Mesendoderm (in vitro differentiated cells): Measurements from ENCODE around the gene SLC4A1.
A peak's percentile ranks its signal among the peaks of the same experiment; 100 is the strongest.

Source experiments
- DNase-seq: peaks from one replicate; pipeline ENCODE4 v3.0.0; 2013
- H2AK5ac ChIP-seq: 2 replicates; pipeline ENCODE4 v1.6.1; 2013; ENCODE audit warnings: low read length, inconsistent platforms
- H2BK120ac ChIP-seq: 2 replicates; pipeline ENCODE4 v1.6.1; 2013; ENCODE audit warnings: low read depth, mild to moderate bottlenecking, low read length, moderate library complexity, mixed read lengths
- H2BK15ac ChIP-seq: replicated peaks from 2 replicates; pipeline ENCODE4 v1.6.1; 2013; ENCODE audit warnings: low read depth, mild to moderate bottlenecking, moderate library complexity
- H2BK5ac ChIP-seq: 2 replicates; pipeline ENCODE4 v1.6.1; 2013; ENCODE audit warnings: low read length, inconsistent platforms
- H3K18ac ChIP-seq: 2 replicates; pipeline ENCODE4 v1.6.1; 2013; ENCODE audit warnings: mild to moderate bottlenecking, low read length, mixed read lengths
- H3K23ac ChIP-seq: one replicate; pipeline ENCODE4 v1.6.1; 2013; ENCODE audit warnings: low read length
- H3K27ac ChIP-seq: 2 replicates; pipeline ENCODE4 v1.5.1; 2013; ENCODE audit warnings: low read depth, mild to moderate bottlenecking, inconsistent platforms, low read length, moderate library complexity
- H3K27me3 ChIP-seq: 2 replicates; pipeline ENCODE4 v1.6.1; 2013; ENCODE audit warnings: low read length, control low read depth, mild to moderate bottlenecking, inconsistent platforms; ENCODE audit not compliant: insufficient read depth, poor library complexity
- H3K36me3 ChIP-seq: 2 replicates; pipeline ENCODE4 v1.6.1; 2013; ENCODE audit warnings: low read length, inconsistent platforms; ENCODE audit not compliant: control insufficient read depth, insufficient read depth
- H3K4ac ChIP-seq: one replicate; pipeline ENCODE4 v1.6.1; 2013; ENCODE audit warnings: low read depth, mild to moderate bottlenecking, low read length, moderate library complexity
- H3K4me1 ChIP-seq: 2 replicates; pipeline ENCODE4 v1.6.1; 2013; ENCODE audit warnings: low read depth, low read length, inconsistent platforms; ENCODE audit not compliant: control insufficient read depth
- H3K4me2 ChIP-seq: 2 replicates; pipeline ENCODE4 v1.6.1; 2013; ENCODE audit warnings: low read length
- H3K4me3 ChIP-seq: 2 replicates; pipeline ENCODE4 v1.5.1; 2013; ENCODE audit warnings: mild to moderate bottlenecking, low read length
- H3K56ac ChIP-seq: one replicate; pipeline ENCODE4 v1.6.1; 2013; ENCODE audit warnings: low read length
- H3K79me1 ChIP-seq: 2 replicates; pipeline ENCODE4 v1.6.1; 2013; ENCODE audit warnings: low read length, inconsistent platforms
- H3K79me2 ChIP-seq: 2 replicates; pipeline ENCODE4 v1.6.1; 2013; ENCODE audit warnings: mild to moderate bottlenecking, low read length; ENCODE audit not compliant: control insufficient read depth, insufficient read depth
- H3K9ac ChIP-seq: 2 replicates; pipeline ENCODE4 v1.6.1; 2013; ENCODE audit warnings: low read length, inconsistent platforms
- H4K5ac ChIP-seq: one replicate; pipeline ENCODE4 v1.6.1; 2013; ENCODE audit warnings: low read length
- H4K8ac ChIP-seq: one replicate; pipeline ENCODE4 v1.6.1; 2013; ENCODE audit warnings: low read depth, mild to moderate bottlenecking, control low read depth, low read length, moderate library complexity
- WGBS: extraction: QIAGEN DNeasy Blood & Tissue Kit; methylation state at CpG from one replicate; pipeline ENCODE4 v1.1.7; 2013; ENCODE audit warnings: low lambda C conversion rate, missing lambda C conversion rate; ENCODE audit not compliant: insufficient coverage; ENCODE audit errors: extremely low coverage; 5-methylcytosine and 5-hydroxymethylcytosine counted together

SLC4A1 gene

GRCh38 chr17:44217738-44218343 is 50.1 kb downstream of the SLC4A1 start:
- Histone ChIP-seq H2BK5ac (no peak overlapping the region), H3K56ac (peak overlapping the region; percentile 88), H4K5ac (no peak overlapping the region), H2BK15ac (no peak overlapping the region), H3K4me3 (peak overlapping the region; percentile 50), H3K27ac (peak overlapping the region; percentile 43), H3K4ac (no peak overlapping the region), H2BK120ac (no peak overlapping the region), H3K9ac (peak overlapping the region; percentile 75), H4K8ac (no peak overlapping the region), H3K79me2 (peaks cover 25% of the 10 kb centered on the region), H3K18ac (peak overlapping the region; percentile 71), H2AK5ac (no peak overlapping the region), H3K4me2 (peak overlapping the region; percentile 32), H3K36me3 (peaks cover 16% of the 10 kb centered on the region), H3K4me1 (no peaks in the 10 kb centered on the region), H3K27me3 (no peaks in the 10 kb centered on the region), H3K79me1 (peaks cover 14% of the 10 kb centered on the region), H3K23ac (no peak overlapping the region)
- no peak for DNase-seq
- WGBS, result no CpG with 5 or more reads among the region's 10 CpGs

- Histone ChIP-seq H3K4me2 (no peak overlapping the region), H3K4me3 (no peak overlapping the region), H3K79me1 (peaks cover 14% of the 10 kb centered on the region), H4K8ac (no peak overlapping the region), H3K36me3 (peaks cover 16% of the 10 kb centered on the region), H2BK15ac (no peak overlapping the region), H3K4ac (no peak overlapping the region), H3K4me1 (no peaks in the 10 kb centered on the region), H3K79me2 (peaks cover 25% of the 10 kb centered on the region), H3K56ac (no peak overlapping the region), H4K5ac (no peak overlapping the region), H2BK5ac (no peak overlapping the region), H2AK5ac (no peak overlapping the region), H3K18ac (no peak overlapping the region), H3K9ac (peak overlapping the region; percentile 75), H3K27me3 (no peaks in the 10 kb centered on the region), H3K23ac (no peak overlapping the region), H3K27ac (no peak overlapping the region), H2BK120ac (no peak overlapping the region)
- no CpG with 5 or more reads among the region's 5 CpGs for WGBS
- DNase-seq, result no peak
Observed at GRCh38 chr17:44216694-44217093, 51.2 kb downstream of the SLC4A1 start.

- no peak overlapping the region for H3K4ac ChIP-seq
- peaks cover 16% of the 10 kb centered on the region for H3K36me3 ChIP-seq
- WGBS, result no CpG with 5 or more reads among the region's 5 CpGs
- H4K8ac ChIP-seq, result no peak overlapping the region
- no peak overlapping the region for H3K4me2 ChIP-seq
- no peak overlapping the region for H2BK120ac ChIP-seq
- H3K79me1 ChIP-seq, result peaks cover 14% of the 10 kb centered on the region
- H3K23ac ChIP-seq, result no peak overlapping the region
- H3K56ac ChIP-seq, result no peak overlapping the region
- no peak overlapping the region for H3K4me3 ChIP-seq
- no peak overlapping the region for H2BK15ac ChIP-seq
- no peak overlapping the region for H2AK5ac ChIP-seq
- no peak overlapping the region for H3K18ac ChIP-seq
- H3K79me2 ChIP-seq, result peaks cover 25% of the 10 kb centered on the region
- no peak overlapping the region for H2BK5ac ChIP-seq
- no peaks in the 10 kb centered on the region for H3K27me3 ChIP-seq
- no peak for DNase-seq
- H4K5ac ChIP-seq, result no peak overlapping the region
- no peaks in the 10 kb centered on the region for H3K4me1 ChIP-seq
- no peak overlapping the region for H3K9ac ChIP-seq
- no peak overlapping the region for H3K27ac ChIP-seq
Observed at GRCh38 chr17:44216173-44216572, 51.8 kb downstream of the SLC4A1 start.

- Histone ChIP-seq H3K23ac (no peak overlapping the region), H2AK5ac (no peak overlapping the region), H3K4ac (no peak overlapping the region), H3K4me2 (no peak overlapping the region), H3K36me3 (peaks cover 16% of the 10 kb centered on the region), H3K27me3 (no peaks in the 10 kb centered on the region), H3K18ac (no peak overlapping the region), H2BK5ac (no peak overlapping the region), H4K8ac (no peak overlapping the region), H3K56ac (no peak overlapping the region), H3K79me1 (peaks cover 14% of the 10 kb centered on the region), H3K4me1 (no peaks in the 10 kb centered on the region), H3K9ac (no peak overlapping the region), H2BK15ac (no peak overlapping the region), H3K27ac (no peak overlapping the region), H3K4me3 (no peak overlapping the region), H2BK120ac (no peak overlapping the region), H4K5ac (no peak overlapping the region), H3K79me2 (peaks cover 20% of the 10 kb centered on the region)
- no peak for DNase-seq
- no CpG with 5 or more reads among the region's 6 CpGs for WGBS
Observed at GRCh38 chr17:44214896-44215295, 53.0 kb downstream of the SLC4A1 start.

- no peak overlapping the region for H3K4ac ChIP-seq
- no peak overlapping the region for H3K56ac ChIP-seq
- no peak overlapping the region for H3K9ac ChIP-seq
- no peak overlapping the region for H3K4me2 ChIP-seq
- no peak overlapping the region for H2BK120ac ChIP-seq
- H3K27me3 ChIP-seq, result no peaks in the 10 kb centered on the region
- no peak overlapping the region for H3K27ac ChIP-seq
- no peak overlapping the region for H2AK5ac ChIP-seq
- no peak overlapping the region for H4K8ac ChIP-seq
- H2BK5ac ChIP-seq, result no peak overlapping the region
- H3K4me3 ChIP-seq, result no peak overlapping the region
- H3K79me1 ChIP-seq, result peaks cover 17% of the 10 kb centered on the region
- H2BK15ac ChIP-seq, result no peak overlapping the region
- peaks cover 18% of the 10 kb centered on the region for H3K36me3 ChIP-seq
- H3K18ac ChIP-seq, result no peak overlapping the region
- H4K5ac ChIP-seq, result no peak overlapping the region
- WGBS, result no CpG with 5 or more reads among the region's 1 CpG
- H3K23ac ChIP-seq, result no peak overlapping the region
- no peaks in the 10 kb centered on the region for H3K4me1 ChIP-seq
- peaks cover 19% of the 10 kb centered on the region for H3K79me2 ChIP-seq
- no peak for DNase-seq
Observed at GRCh38 chr17:44214230-44214494, 53.8 kb downstream of the SLC4A1 start.
